OCI-LY1 (cell line): ENCODE data around the gene GOLPH3L.
"Not testable (repeated sequence)": the region's sequence is repeated elsewhere in the genome, so short reads cannot be mapped to it uniquely, and the experiment has no call there.

ENCODE experiments used
- CTCF ChIP-seq: fragments of 200-600 bp; sonication (generic), shearing (Covaris generic); IDR thresholded peaks from 2 replicates; pipeline ENCODE4 v1.5.1; 2017; ENCODE audit warnings: mild to moderate bottlenecking, antibody characterized with exemption, low read length, moderate library complexity, mixed read lengths
- EZH2 ChIP-seq: fragments of 200-600 bp; sonication (generic), shearing (Covaris generic); IDR thresholded peaks from 2 replicates; pipeline ENCODE4 v1.8.0; 2017; ENCODE audit warnings: borderline replicate concordance, mixed run types, mild to moderate bottlenecking, antibody characterized with exemption, low read length, moderate library complexity, mixed read lengths

- TF ChIP-seq CTCF, EZH2: not testable (repeated sequence)
These were observed 12.1 kb upstream of the GOLPH3L start for GRCh38 chr1:150709031-150709430.
